ENCODE measurements around the gene MAS1L.

The MAS1L gene

DNA sequence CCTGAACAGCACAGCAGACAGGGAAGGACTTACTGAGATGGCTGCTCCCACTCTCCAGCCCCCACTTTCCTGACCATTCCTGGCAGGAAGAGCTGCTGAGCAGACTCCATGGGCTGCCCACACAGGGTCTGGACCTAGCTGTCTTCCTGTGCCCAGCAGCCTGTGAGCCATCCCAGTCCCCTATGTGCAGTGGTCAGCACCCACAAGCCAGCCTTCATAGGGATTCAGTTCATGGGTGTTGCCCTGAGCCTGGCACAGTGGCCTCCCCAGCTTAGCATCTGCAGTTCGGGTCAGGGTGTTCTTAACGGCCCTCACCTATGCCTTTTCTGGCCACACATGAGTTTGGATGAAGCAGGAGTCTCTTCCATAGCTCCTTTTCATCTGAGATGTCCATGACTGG, 39.8 kb upstream of the MAS1L start:
- H3K27ac ChIP-seq: no peak overlapping the region
- TF ChIP-seq ZFX (IDR thresholded peaks at IDR 0.05; ENCODE audit: borderline replicate concordance): no peak
- TF ChIP-seq, protein P1, sequence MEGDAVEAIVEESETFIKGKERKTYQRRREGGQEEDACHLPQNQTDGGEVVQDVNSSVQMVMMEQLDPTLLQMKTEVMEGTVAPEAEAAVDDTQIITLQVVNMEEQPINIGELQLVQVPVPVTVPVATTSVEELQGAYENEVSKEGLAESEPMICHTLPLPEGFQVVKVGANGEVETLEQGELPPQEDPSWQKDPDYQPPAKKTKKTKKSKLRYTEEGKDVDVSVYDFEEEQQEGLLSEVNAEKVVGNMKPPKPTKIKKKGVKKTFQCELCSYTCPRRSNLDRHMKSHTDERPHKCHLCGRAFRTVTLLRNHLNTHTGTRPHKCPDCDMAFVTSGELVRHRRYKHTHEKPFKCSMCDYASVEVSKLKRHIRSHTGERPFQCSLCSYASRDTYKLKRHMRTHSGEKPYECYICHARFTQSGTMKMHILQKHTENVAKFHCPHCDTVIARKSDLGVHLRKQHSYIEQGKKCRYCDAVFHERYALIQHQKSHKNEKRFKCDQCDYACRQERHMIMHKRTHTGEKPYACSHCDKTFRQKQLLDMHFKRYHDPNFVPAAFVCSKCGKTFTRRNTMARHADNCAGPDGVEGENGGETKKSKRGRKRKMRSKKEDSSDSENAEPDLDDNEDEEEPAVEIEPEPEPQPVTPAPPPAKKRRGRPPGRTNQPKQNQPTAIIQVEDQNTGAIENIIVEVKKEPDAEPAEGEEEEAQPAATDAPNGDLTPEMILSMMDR (IDR thresholded peaks at IDR 0.05): no peak

DNA sequence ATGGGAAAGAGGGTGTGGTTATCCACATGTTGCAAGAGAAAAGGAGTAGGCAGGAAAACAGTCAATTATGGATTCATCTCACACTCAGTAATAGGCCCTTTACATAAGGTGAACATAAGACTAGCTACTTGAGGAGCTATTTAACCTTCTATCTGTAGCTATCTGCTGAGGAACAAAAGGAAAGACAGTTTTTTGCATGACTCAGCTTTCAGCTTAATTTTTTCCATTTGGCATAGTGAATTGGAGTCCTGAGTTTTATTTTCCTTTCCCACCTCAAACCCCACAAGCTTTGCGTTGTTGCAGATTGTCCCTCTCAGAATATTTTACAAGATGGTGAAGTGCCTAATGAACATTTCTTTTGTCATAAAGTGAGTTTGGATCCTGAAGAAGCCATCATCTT, 39.4 kb upstream of the MAS1L start:
- TF ChIP-seq, protein P1 (IDR thresholded peaks at IDR 0.05): no peak
- no peak for TF ChIP-seq ZFX (IDR thresholded peaks at IDR 0.05; ENCODE audit: borderline replicate concordance)

DNA sequence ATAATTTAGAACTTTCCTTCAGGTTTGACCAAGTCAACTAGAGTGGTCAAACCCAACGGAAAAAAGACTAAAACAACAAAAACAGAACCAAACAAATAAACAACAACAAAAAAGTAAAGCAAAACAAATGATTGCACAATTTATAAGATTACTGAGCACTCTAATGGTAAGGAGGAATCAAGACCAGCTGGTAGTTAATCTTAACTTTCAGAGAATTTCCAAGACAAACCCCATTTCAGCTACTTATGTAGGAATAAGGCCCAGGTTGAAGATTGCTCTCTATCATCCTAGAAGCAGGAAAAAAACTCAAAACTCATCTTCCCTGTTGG, 37.5 kb upstream of the MAS1L start:
- TF ChIP-seq ZFX (IDR thresholded peaks at IDR 0.05; ENCODE audit: borderline replicate concordance): no peak
- TF ChIP-seq, protein P1 (IDR thresholded peaks at IDR 0.05): no peak
- H3K27ac ChIP-seq: no peak overlapping the region

More for the DNA sequence above, 39.4 kb upstream of the MAS1L start:
- H3K27ac ChIP-seq: no peak overlapping the region

DNA sequence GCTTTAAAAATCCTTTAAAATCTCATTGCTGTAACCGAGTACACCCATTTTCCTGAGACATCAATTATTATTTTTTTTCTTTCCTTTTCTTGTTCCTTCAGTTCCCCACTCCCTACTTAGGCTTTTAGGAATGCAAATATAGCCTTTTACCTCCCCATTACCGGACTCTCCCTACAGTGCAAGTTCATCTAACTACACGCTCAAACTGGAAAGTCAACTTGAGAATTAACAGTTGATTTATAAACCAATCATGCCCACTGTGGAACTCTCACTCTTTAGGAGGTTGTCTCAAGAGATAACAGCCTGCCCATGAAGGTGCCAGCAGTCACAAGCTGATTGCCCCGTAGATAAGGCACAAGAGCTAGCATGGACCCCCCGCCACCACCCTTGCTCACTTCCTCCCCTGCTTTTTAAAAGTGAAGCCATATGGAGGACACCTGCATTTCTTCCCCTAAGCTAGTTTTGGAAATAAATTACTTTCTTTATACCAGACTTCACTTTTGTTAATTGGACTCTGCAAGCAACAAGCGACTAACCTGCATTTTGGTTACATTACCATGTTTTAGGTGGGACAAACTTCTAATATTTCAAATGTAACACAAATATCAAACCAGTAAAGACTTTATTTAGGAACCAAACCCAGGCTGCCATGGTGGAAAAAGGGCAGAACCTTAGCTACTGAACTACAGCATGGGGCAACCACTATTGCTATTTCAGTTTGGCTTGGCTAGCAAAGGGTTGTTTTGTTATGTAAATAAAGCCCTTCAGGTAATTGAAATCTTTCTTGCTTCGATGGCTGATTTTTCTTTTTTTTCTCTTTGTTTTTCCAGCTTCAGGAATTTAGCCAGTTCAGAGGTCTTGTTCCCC, 36.9 kb upstream of the MAS1L start:
- TF ChIP-seq ZFX (IDR thresholded peaks at IDR 0.05; ENCODE audit: borderline replicate concordance): no peak
- TF ChIP-seq, protein P1 (IDR thresholded peaks at IDR 0.05): no peak
- H3K27ac ChIP-seq: no peak overlapping the region

DNA sequence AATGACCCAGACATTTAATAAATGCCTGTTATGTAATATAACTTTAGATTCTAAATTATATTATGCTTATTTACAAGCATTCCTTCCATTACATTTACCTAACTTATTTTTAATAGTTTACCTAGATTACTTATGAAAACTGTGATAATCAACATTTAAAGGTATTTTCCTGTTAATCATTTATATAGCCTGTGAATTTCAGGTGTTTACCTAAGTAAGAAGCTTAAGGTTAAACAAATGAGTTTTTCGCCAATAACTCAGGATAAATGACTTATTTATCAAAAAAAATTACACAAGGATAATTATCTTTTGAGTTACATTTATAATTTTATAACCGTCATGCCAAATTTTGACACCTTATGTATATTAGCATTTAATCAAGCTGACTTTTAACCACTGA, 36.3 kb upstream of the MAS1L start:
- TF ChIP-seq, protein P1 (IDR thresholded peaks at IDR 0.05): no peak
- no peak for TF ChIP-seq ZFX (IDR thresholded peaks at IDR 0.05; ENCODE audit: borderline replicate concordance)
- no peak overlapping the region for H3K27ac ChIP-seq

DNA sequence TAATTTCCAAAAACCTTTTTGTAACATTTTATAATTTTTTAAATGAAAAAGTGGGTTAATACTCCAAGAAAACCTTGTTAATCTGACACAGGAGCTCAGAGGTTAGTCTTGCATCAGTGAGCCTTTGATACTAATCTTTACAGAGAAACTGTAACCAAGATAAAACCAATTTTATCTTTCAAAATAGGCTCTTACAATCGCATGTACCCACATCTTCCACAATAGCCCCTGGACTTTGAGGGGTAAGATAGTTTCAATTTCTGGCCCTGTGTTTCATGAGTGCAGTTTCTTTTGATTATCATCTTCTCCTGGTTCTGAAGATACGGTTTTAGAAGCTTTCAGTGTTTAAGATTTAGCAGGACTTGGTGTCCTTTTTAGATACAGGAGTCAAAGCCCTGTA, 34.5 kb upstream of the MAS1L start:
- H3K27ac ChIP-seq: no peak overlapping the region
- TF ChIP-seq, protein P1 (IDR thresholded peaks at IDR 0.05): no peak
- TF ChIP-seq ZFX (IDR thresholded peaks at IDR 0.05; ENCODE audit: borderline replicate concordance): no peak

DNA sequence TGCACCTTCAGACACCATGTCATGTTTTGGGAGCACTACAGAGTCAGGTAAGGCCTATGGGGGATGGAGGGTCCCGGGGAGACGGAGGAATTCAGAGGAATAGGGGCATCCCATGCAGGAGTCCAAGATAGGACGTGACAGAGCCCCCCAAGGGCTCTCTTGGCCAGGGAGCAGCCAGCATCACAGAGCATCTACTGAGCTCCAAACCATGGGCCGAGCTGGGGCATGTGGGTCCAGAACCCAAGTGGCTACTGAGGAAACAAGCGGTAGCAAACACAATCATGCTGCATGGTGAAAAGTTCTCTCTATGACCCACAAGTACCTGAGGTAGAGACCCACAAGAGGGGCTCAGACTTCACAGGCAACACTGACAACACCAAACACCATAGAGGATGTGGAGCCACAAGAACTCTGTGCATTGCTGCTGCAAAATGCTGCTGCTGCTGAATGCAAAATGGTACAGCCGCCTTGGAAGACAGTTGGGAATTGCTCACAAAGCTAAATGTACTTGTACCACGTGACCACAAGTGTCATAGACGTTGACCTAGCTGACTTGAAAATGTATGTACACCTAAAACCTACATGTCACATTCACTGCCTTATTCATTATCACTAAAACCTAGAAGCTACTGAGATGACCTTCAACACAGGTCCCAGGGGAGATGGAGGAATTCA, 33.4 kb upstream of the MAS1L start:
- TF ChIP-seq ZFX (IDR thresholded peaks at IDR 0.05; ENCODE audit: borderline replicate concordance): no peak
- TF ChIP-seq, protein P1 (IDR thresholded peaks at IDR 0.05): no peak

More for the DNA sequence above, 33.4 kb upstream of the MAS1L start:
- no peak overlapping the region for H3K27ac ChIP-seq
